ENCODE results near the gene VPS25.
"Not testable (repeated sequence)": the region's sequence is repeated elsewhere in the genome, so short reads cannot be mapped to it uniquely, and the experiment has no call there.

The VPS25 gene

GRCh38 chr17:42773290-42774035 lies at the start of gene VPS25:
VPS25 (plus strand) TSS chr17:42773449; CDS start chr17:42773476, 27 bp downstream.
- DNase-seq (ENCODE audit: low spot score) = peak; percentile 85

- DNase-seq (ENCODE audit: low spot score) = no peak
These were observed 49.6 kb upstream of the VPS25 start for GRCh38 chr17:42723636-42724035.

- DNase-seq (ENCODE audit: low spot score) = no peak
These were observed 48.1 kb upstream of the VPS25 start for GRCh38 chr17:42725143-42725542.

DNA sequence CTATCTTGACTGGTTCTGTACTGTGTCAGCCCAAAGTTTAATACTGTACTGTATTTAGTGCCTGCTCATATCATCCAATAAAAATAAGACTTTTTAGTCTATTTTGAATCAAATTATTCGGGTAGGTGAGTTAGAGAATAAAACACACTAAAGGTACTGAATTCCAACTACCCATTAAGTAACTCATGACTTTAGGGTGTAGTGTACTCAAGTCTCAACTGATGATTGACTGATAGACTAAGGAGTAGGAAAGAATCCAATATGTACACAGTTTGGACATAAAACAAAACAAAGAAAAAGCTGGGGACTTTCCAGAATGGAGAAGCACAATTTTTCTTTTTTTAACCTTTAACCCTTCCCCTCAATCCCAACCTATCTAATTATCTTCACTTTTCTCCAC lies 32.5 kb upstream of the VPS25 start:
- no peak for DNase-seq (ENCODE audit: low spot score)

GRCh38 chr17:42742916-42743315 lies 30.3 kb upstream of the VPS25 start:
- DNase-seq (ENCODE audit: low spot score) = not testable (repeated sequence)

GRCh38 chr17:42743595-42744282 lies 29.5 kb upstream of the VPS25 start:
- no peak for DNase-seq (ENCODE audit: low spot score)

DNA sequence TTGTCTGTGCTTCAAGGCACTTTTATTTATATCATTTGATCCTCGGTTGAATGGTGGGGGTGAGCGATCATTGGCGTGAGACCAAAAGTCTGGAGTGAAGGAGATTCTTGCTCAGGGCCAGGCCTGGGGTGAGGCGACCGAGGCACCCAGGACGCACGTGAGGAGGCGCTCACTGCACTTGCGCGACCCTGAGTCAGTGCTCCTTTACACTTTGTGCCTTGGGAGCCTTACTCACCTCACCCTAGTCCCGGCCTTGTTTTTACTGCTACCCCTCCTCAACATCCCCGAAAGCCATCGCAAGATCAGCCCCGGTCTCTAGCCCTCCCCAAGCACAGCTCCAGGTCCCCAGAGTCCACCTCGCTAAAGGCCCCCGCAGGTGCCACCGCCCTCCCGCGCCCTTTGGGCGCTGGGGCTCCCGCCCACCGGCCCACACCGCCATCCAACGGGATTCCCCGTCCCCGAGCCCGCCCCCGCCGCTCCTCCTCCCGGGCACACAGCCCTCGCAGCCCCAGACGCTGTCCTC lies 28.9 kb upstream of the VPS25 start:
- peak; percentile 54 for DNase-seq (ENCODE audit: low spot score)

DNA sequence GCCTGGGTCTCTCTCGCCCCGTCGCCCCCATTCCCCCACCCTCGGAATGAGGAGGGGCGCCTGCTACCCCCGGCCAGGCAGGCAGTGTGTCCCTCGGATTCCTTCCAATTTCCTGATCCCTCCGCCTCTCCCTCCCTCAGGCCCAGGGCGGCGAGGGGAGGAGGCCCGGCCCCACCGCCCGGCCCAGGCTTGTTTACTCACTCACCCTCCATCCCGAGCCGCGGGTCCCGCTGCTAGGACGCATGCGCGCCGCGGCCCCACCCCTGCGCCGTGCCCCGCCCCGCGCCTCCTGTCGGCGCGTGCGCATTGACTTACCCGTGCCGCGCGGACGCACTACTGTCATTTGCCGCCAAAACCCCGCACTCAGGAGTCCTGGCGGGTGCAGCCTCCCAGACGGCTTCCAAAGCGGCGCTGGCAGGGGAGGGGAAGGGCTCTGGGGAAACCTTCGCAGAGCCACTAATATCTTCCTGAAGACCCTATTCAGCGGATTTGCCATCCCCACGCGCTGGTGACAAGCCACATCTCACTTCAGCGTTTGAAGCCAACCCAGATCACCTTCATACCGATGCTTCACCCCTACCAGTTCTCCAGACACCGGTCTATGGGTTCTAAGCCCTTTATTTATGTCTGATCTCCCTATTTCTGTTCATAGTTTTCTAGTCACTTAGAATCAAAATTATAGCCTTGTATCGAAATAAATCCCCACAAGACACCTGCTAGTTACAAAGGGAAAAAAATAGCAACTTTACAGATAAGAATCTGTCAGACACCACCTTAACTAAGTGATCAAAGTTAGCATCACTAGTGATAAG lies 28.2 kb upstream of the VPS25 start, which contains the start of gene EZH1:
EZH1 (minus strand) TSS at position 235 of the 812 bp plus-strand sequence. CDS start 16,099 bp downstream, outside the sequence.
- peak; percentile 92 for DNase-seq (ENCODE audit: low spot score)

DNA sequence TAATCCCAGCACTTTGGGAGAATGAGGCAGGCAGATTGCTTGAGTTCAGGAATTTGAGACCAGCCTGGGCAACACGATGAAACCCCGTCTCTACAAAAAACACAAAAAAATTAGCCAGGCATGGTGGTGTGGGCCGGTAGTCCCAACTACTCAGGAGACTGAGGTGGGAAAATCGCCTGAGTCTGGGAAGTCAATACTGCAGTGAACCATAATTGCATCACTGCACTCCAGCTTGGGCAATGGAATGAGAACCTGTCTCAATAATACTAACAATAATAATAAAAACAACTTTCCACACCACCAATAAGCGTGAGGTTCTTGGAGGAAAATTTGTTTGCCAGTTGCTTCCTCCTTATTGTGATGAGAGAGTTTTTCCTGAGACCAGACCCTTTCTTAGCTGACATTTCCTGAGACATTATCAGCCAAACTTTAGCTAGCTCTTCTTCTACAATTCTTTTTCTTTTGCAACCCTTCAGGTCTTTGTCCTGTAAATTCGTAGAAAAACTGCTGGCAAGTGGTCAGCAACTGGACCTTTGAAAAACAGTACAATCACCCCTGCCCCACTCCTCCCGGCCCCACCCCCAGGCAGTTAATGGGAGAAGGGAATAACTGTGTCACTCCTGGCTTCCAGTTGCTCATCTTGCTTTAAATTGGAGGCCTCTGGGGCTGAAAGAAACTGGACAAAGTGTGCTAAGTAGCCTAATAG lies 24.9 kb upstream of the VPS25 start:
- DNase-seq (ENCODE audit: low spot score) = no peak

DNA sequence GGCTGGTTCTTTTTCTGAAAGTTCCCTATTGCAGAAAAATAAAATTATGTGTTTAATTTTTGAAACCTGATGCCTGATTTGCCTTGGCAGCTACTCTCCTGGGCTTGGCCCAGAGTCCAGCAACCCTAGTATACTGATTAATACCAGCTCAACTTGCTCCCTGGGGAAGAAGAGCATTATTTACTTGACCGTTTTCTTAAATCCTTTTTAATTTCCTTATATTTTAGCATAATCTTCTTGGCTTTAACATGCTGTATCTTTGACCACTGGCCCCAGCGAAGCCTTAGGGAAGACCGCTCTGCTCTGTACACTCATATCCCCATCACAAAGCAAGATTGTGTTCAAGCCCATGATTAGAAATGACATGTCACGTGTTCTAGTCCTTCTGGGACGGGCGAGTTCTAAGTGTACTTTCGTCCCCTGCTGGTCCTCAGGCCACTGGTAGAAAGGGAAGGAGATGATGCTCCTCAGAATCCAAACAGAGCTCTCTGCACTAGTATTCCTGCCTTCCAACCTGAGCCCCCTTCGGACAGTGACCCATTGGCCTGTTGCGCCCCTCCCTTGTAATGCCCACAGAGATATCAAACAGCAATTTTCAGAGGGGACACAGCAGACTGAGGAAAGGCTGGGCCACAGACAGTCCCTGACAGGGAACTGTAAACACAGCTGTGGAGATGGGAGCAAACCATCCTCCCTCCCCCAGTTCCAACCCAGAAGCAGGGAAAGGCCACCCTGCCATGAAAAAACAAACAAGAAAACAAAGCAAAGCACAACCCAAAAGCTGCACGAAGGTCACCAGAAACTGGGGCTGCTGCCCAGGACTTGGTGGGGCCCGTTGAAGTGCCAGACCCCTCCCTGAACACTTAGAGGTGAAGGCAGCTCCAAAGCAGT lies 24.1 kb upstream of the VPS25 start:
- no peak for DNase-seq (ENCODE audit: low spot score)

DNA sequence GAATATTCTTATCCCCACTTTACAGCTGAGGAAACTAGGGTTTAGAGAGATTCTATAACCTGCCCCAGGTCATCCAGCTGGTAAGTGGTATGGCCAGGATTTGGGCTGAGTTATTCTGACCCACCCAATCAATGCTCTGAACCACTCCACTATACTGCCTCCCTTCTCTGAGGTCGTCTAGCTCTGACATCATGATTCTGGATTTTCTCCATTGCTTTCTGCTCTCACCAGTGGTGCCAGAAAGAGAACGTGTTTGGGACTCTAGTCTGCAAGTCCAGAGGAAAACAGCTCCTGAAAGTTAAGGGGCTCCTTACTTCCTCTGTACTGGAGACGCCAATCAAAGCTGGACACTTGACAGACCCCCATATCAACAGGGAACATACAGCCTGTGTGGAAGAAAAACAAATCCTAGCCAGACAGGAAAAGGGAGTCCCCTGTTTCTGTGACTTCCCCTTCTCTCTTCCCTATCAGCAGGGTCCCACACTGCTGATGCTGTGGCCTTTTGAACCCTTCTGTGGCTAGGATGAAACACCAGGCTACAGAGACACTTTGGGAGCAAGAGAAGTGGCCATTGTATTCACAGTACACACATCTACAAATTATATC lies 22.4 kb upstream of the VPS25 start:
- DNase-seq (ENCODE audit: low spot score) = no peak

- no peak for DNase-seq (ENCODE audit: low spot score)
These were observed 21.6 kb upstream of the VPS25 start for GRCh38 chr17:42751628-42752027.

- DNase-seq (ENCODE audit: low spot score) = no peak
These were observed 18.5 kb upstream of the VPS25 start for GRCh38 chr17:42754782-42755181.

- no peak for DNase-seq (ENCODE audit: low spot score)
These were observed 13.1 kb upstream of the VPS25 start for GRCh38 chr17:42759982-42760651.

- DNase-seq (ENCODE audit: low spot score) = no peak
These were observed 12.3 kb upstream of the VPS25 start, which contains the start of gene RAMP2 for GRCh38 chr17:42760652-42761581. RAMP2 (plus strand) TSS chr17:42761227; CDS start chr17:42761262, 35 bp downstream.

GRCh38 chr17:42761638-42762037 lies 11.6 kb upstream of the VPS25 start:
- no peak for DNase-seq (ENCODE audit: low spot score)

- no peak for DNase-seq (ENCODE audit: low spot score)
These were observed 7.1 kb upstream of the VPS25 start for GRCh38 chr17:42766124-42766523.

DNA sequence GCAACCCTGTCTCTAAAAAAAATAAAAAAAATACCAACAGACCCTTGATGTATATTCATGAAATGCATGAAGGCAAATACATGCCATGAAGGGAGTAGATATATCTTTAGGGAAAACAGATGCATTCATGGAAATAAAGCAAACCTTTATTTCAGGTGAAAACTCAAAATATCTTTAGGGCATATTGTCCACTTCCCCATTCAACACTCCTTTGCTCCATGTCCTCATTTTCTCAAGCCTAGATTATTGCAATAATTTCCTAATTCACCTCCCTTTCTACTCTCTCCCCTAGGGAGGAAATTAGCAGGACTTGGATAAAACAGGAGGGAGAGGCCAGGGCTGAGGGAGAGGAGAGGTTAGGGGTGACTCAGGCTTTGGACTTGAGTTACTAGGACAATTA lies 5.7 kb upstream of the VPS25 start:
- no peak for DNase-seq (ENCODE audit: low spot score)

Data from activated CD4-positive, alpha-beta T cell treated with anti-CD3 and anti-CD28 coated beads, Interleukin-2, Interleukin-4, amounts not matched to agents 100 ng/mL and 50 ng/mL, durations not matched to agents 16 hours and 8 hours (primary cell).